HG03108 (cell line): ENCODE measurements around the gene RGS2.

Experiments used
- ATAC-seq: cut with Tn5 transposase; IDR thresholded peaks from one replicate; pipeline ENCODE4 v1.9.1; 2021; ENCODE audit warnings: moderate library complexity; ENCODE audit not compliant: unreplicated experiment

Gene RGS2, protein sequence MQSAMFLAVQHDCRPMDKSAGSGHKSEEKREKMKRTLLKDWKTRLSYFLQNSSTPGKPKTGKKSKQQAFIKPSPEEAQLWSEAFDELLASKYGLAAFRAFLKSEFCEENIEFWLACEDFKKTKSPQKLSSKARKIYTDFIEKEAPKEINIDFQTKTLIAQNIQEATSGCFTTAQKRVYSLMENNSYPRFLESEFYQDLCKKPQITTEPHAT

DNA sequence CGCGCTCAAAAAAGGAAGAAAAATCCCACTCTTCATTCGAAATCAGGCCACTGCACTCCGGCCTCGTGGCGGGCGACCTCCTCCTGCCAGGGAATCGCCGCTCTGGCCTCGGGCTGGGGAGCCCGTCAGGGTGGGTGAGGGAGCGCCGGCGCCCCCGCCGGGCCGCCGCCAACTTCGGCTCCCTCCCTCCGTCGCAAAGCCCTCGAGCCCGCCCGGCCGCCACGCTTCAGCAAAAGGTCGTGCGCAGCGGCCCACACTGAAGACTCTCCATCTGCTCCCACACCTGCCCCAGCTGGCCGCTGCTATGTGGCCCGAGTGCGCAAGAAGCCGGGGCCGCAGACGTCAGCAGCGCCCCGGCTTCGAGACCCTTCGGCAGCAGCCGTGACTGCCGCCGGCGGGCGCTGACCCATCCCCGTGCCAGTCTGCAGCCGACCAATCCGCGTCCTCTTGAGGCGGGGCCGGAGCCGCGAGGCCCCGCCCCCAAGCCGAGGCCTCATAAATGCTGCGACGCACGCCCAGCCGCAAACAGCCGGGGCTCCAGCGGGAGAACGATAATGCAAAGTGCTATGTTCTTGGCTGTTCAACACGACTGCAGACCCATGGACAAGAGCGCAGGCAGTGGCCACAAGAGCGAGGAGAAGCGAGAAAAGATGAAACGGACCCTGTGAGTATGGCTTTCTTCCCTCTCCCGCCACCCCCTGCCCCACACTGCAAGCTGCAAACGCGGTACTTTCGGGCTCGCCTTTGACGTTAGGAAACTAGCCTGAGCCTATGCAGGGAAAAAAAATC, at the start of gene RGS2:
RGS2 (plus strand) TSS at position 522 of the 789 bp plus-strand sequence; CDS start at position 555, 33 bp downstream.
- ATAC-seq = peak; percentile 94

DNA sequence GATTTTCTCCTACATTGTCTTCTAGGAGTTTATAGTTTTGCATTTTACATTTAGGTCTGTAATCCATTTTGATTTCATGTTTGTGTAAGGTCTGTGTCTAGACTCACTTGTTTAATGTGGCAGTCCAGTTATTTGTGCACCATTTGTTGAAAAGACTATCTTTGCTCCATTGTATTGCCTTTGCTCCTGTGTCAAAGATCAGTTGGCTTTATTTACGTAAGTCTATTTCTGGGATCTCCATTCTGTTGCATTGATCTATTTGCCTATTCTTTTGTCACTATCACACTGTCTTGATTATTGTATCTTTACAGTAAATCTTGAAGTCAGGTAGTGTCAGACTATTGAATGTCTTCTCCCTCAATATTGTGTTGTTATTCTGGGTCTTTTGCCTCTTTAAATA, 49.7 kb upstream of the RGS2 start:
- ATAC-seq = no peak

DNA sequence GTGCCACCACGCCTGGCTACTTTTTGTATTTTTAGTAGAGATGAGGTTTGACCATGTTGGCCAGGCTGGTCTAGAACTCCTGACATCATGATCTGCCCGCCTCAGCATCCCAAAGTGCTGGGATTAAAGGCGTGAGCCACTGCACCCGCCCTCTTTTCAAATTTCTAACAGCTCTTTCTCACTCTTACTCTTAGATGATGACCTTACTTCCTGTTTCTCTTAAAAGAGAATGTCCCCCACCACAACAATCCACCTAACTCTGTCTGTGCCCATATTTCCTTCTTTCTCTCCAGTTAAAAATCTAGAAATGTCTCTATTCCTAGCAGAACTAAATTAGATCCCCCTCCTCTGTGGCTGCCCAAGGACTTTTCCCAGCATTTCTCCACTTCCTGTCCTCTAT, 46.6 kb upstream of the RGS2 start:
- ATAC-seq = no peak

DNA sequence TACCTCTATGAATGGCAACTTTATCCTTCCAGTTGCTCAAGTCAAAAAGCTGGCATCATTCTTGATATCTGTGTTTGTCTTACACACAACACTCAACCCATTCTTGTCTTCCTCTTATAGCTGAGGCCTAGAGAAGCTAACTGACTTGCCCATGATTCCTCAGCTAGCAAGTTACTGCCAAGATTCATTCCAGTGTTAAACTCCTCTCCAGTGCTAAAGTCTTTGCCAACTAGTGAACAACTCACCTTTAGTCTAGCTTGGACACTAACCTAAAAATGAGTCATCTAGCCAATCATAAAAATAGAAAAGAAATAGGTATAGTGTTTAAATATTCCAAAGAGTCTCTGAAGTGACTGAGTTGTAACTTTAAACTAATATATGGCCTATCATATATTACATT, 45.6 kb upstream of the RGS2 start:
- ATAC-seq = no peak

DNA sequence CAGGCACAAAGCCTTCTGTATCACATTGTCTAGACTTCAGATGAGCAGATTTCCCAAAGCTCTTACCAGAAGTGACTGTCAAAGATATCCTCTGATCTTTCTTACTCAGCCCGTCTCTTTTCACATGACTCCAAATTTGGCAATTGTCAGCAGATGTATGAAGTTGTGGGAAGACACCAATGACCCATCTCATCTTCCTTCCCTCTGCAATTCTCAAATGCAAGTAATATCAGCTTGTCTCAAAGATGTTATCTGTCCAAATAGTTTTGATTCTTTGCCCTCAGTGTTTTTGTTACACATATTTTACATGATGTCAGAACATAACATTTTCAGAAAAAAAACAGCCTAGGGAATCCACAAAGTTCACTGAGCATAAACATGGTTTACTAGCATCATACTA, 45.1 kb upstream of the RGS2 start:
- no peak for ATAC-seq

DNA sequence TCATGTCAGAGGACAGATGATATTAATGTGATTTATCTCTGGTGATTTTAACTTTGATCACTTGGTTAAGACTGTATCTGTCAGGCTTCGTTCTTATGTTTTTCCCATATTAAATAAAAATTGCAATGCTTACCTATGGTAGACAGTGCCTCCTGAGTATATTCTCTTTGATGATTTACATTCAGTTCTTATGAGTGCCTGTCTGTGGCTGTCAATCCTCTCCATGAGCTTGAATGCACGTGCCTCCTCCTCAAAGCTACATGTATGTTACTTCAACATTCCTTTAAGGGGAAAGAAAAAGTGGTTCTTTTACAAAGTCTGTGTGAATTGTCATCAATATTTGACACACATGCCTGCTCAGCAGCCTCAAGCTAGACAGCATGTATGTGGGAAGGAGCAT, 44.2 kb upstream of the RGS2 start:
- no peak for ATAC-seq

DNA sequence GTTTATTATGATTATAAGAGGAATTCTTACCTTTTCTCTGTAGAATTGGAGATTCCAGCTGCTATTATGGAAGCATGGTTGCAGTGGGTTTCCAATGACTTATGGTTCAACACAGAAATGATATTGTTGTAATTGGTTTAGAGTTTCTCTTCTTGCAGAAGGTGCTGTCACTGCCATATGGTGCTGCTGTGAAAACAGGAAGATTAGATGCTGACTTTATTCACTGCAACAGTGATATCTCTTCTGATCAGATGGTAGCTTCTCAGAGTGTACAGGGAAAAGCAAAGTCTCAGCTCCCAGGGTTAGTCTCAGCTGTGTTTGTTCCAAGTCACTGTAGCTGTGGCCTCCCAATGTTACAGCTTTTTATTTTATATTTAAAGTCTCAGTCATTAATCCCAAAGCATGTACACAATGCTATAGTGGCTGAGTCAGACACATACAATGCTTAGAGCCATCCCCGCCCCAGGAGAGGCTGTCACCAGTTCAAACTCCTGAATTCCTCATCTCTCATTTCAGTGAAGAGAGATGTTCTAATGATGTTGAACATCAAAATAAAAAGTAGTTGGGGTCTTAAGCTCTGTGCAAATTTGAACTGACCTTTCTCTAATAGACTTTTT, 42.7 kb upstream of the RGS2 start:
- no peak for ATAC-seq

DNA sequence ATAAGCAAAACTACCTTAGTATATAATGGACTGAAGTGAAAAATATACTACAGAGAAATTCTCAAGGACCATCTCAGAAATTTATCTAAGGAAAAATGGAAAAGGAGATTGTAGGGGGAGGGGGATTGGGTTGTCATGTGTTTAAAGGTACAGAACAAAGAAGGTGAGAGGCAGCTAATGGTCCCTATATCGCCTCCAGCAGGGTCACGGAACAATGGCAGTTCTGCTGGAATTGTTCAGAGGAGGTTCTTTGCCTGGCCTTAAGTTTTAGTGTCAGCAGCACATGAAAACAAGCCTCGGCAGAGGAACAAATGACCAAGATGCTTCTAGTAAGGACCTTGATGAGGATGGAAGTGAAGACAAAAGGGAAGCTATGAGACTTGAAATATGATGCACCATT, 42.0 kb upstream of the RGS2 start:
- no peak for ATAC-seq

DNA sequence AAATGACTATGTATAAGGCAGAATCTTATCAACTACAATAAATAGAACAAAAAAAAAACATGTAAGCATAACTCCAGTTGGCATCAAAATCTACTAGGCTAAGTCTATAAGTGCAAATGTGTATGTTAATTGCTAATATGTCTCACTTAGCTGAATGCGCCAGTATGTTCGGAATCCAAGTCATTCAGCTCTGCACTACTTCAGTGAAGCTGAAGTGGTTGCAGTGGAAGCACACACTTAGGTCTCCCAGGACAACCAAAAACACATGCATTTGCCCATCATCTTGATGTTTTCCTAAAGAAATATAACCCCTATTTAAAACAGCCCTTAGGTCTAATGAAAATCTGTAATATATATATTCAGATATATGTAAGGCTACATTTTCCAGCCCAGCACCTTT, 41.0 kb upstream of the RGS2 start:
- ATAC-seq = no peak

DNA sequence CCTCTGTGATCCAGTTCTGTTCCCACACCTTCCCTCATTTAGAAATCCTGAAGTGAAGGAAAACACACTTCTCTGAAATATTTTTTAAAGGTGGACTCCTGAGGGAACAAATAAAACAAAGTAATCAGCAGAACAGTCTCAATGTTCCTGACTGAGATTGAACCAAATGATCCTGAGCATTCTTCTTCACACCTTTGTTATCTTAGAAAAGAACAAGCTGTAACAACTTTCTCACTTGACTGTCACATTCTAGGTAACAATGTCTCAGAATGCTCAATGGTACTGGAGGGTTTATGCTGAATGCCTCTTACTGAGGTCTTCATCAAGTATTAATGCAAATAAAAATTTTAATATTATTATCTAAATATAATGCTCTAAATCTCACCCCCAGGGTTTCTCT, 40.4 kb upstream of the RGS2 start:
- no peak for ATAC-seq

DNA sequence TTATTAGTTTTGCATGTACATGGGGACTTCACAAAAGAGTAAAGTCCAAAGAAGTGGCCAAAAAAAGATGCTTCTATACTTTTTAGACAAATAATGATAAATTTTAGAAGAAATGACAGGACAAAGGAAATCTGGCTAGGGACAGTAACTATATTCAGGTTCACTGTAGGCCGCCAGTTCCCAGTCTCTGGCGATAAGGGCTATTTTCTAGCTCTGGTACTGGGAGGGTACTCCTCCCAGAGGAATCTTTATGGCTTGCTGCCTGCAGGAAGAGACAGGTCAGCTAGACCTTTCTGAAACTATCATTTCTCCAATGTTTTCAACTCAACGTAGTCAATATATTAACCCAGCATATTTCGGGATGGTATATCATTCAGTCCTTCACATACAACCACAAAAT, 37.5 kb upstream of the RGS2 start:
- no peak for ATAC-seq

DNA sequence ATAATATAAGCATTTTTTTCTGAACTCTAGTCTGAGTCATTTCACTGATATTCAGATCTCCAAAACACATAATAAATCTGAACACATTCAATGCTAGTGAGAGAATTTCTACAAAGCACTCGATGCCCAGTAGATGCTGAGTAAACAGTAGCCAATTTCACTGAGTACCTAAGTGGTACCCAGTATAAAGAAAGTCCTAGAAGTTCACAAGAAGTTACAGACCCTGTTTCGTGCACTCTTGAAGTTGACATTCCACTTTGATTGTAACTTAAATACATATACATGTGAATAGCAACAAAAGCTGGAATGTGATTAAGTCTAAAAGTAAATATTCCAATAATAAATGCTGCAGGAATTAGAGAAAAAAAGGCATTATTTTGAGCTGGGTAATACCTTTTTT, 33.2 kb upstream of the RGS2 start:
- no peak for ATAC-seq

DNA sequence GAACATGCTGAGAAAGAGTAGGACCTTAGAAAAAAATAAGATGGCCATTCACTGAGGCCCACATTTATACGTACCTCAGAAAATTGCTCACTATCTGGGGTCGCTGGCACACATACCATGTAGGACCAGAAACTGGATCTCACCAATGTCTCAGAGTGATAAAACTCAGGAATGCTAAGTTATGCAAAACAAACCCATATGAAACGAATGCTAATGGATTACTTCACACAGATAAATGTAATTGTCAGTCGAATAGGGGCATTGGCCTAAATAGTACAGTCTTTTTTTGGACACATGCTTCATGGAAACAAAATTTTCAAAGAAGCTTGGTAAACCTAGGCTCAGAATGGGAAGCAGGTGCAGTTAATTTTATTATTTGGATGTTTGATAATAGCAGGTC, 32.6 kb upstream of the RGS2 start:
- ATAC-seq = no peak

DNA sequence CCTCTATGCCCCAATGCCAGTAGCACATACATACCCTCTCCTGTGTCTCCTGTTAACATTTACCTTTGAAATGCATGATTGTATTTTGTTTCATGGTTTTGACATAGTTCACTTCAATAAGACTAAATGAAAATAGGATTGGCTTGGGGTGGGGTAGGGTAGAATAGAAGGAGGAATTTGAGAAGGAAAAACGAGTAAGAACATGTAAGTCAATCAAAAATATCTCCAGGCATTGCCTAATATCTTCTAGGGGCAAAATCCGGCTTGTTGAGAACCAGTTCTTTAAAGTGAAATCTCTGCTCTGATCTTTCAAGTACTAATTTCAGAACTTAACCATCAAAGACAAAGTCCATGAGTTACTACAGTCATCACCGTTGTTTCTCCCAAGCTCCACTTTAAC, 31.8 kb upstream of the RGS2 start:
- no peak for ATAC-seq

DNA sequence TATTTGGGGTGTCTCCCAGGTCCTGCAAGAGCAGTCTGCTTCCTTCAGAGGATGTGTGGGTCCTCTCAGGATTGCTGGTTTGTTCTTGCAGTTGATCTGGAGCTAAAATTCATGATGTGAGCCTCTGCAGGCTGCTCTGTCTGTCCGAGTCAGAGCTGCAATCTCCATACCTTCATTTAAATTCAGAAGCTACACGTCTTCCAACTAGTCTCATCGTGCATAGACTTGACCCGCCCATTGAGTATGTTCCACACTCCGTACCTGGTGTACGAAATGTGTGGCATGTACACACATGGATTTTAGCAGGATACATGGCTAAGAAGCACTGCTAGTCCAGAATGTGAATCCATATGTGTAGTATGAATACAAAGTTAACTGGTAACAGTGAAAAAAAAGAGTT, 25.0 kb upstream of the RGS2 start:
- no peak for ATAC-seq

DNA sequence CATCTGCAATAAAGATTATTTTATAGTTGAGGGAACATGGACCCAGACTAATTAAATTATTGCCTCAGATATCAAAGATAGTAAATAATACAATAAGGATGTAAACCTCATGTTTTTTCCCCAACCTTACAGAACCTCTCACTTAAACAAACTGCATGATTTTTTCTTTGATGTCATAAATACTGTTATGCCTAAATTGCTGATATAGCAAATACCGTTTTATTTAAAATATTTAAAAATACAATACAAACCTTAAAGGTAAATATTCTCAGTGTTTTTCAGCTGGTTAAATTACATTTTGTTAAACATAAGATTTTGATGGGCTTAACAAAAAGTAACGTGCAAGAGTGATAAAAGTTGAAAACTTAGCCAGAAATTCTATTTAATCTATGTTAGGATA, 24.4 kb upstream of the RGS2 start:
- no peak for ATAC-seq

DNA sequence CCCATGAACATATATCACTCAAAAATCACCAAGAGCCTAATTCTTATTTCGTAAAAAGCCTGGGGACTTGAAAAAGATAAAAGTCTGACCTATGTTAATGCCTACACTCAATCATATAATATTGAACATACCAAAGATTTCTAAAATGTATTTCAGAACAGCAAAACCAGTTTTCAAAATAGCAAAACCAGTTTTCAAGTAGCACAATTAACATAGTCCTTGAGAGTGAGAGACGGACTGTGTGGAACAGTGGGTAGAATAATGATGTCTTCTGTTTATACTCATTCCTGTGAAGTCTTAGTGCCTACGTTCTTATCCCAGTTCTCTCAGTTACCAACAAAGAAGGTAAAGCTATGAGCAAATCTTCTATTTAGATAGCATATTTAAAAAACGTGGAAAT, 22.3 kb upstream of the RGS2 start:
- no peak for ATAC-seq

DNA sequence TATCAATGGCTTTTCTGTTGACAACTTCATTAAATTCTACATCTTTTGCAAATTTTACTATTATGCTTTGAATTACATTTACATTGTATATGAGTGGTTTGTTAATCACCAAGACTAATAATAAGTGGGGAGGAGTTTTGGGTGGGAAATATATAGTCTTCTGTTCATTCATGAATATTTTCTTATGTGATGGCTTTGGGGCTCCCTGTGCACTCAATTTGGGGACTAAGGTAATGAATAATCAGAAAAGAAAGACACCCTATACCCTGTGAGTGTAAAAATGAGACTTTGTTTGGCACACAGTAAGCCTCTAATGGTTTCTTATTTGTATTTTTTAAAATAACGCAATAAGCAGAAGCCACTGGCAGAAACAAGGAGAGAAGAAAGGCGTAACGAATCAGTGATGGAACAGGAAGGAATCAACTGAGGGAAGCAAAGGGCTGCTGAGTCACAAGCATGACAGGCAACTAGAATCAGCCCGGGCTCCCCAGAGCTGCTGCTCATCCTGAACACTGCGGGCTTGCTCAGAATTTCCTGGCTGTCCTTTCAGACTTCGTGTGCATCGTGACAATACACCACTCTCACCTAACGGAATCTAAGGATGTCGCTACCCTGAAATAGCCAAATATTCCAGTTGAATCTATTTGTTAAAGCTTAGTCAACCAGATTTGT, 20.8 kb upstream of the RGS2 start:
- ATAC-seq = no peak

DNA sequence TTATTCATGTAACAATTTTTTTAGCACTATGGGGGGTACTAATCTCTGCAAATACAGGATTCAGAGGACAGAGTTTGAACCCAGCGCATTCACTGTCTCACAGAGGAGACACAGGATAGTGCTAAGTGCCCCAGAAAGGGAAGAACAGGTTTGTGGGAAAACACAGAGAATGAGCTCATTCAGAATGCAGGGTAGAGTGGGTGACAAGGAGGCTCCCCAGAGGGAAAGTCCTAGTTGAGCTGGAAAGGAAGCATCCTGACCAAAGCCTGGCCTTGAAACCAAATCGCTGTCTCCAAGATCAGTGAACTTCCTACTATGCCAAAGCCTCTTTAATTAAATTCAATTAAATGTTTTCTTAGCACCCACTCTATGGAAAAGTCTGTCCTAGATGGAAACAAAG, 19.0 kb upstream of the RGS2 start:
- ATAC-seq = no peak

DNA sequence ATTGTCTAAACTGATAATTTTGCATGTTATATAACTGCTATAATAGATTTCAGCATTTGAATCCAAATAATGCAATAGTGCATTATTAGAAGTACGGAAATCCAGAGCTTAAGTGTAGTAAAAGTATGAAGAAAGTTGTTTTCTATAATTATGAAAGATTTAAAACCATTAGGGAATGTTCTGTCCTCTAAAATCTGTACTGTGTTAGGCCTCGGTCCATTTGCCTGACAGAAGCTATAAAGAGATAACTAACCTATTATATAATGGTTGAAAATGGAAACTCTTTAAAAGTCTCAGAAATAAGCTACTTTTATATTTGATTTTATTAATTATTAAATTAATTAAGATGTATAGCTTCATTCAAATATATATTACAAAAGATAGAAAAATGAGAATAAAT, 16.2 kb upstream of the RGS2 start:
- no peak for ATAC-seq

DNA sequence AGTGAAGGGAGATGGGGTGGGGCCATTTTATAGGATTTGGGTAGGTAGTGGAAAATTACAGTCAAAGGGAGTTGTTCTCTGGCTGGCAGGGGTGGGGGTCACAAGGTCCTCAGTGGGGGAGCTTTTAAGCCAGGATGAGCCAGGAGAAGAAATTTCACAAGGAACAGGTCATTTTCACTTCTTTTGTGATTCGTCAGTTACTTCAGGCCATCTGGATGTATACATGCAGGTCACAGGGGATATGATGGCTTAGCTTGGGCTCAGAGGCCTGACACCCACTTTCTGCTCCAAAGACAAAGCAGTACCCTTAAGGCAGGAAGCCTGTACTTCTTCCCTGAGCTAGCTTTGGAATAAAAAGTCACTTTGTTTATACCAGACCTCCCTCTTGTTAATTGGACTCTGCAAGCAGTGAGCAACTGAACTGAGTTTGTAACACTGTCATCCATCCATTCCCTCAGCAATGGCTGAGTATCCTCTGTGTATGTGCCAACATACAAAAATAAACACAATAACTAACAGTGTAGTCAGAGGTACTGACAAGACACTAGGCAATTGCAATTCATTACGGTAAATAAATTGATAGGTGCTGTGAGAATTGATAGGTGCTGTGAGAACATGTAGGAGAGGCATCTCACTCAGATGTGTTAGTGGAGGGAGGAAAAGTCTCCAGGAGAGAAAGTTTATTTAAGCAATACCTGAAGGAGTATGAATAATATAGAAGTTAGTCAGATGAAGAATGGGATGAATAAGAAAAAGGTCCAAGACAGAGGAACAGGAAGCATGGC, 14.7 kb upstream of the RGS2 start:
- no peak for ATAC-seq
